Retinal pigment epithelial cell (primary cell): ENCODE measurements around the gene IFT20.

Source experiments
- DNase-seq: peaks from one replicate; pipeline ENCODE4 v3.0.0-alpha.2; 2010; ENCODE audit warnings: low read depth
- H3K4me3 ChIP-seq: 2 replicates; pipeline ENCODE4 v1.5.1; 2011; ENCODE audit warnings: mild to moderate bottlenecking, low read length, control low read depth, moderate library complexity
- CTCF ChIP-seq: conservative IDR thresholded peaks from 2 replicates; pipeline ENCODE4 v1.5.1; 2011; ENCODE audit warnings: low read depth, low read length, control low read depth, inconsistent platforms

The IFT20 gene

GRCh38 chr17:28335201-28335958, at the start of gene IFT20, which contains the start of gene TNFAIP1:
Gene IFT20, minus strand, starts transcription at chr17:28335472. Its CDS starts 3,487 bp downstream, at chr17:28331985.
Gene TNFAIP1, plus strand, starts transcription at chr17:28335761. Its CDS starts 3,761 bp downstream, at chr17:28339522.
- peak; percentile 100 for DNase-seq
- peak within 1 kb of the TSS; percentile 98 for H3K4me3 ChIP-seq
- no peak for TF ChIP-seq CTCF

- DNase-seq: no peak
- TF ChIP-seq CTCF: no peak
- no peak overlapping the region for H3K4me3 ChIP-seq
Measured at GRCh38 chr17:28385037-28385400, 49.7 kb upstream of the IFT20 start.

- H3K4me3 ChIP-seq: peak overlapping the region; percentile 28
- DNase-seq: no peak
- no peak for TF ChIP-seq CTCF
Measured at GRCh38 chr17:28384281-28385036, 49.2 kb upstream of the IFT20 start.

GRCh38 chr17:28381141-28381825, 46.0 kb upstream of the IFT20 start:
- H3K4me3 ChIP-seq: no peak overlapping the region
- peak; percentile 49 for TF ChIP-seq CTCF
- DNase-seq: no peak

GRCh38 chr17:28379814-28380801, 44.8 kb upstream of the IFT20 start:
- TF ChIP-seq CTCF: no peak
- H3K4me3 ChIP-seq: no peak overlapping the region
- DNase-seq: no peak

- DNase-seq: no peak
- peak overlapping the region; percentile 46 for H3K4me3 ChIP-seq
- no peak for TF ChIP-seq CTCF
Measured at GRCh38 chr17:28372945-28373274, 37.6 kb upstream of the IFT20 start.
